CD14-positive monocyte (primary cell): ENCODE measurements around the gene MBD5. TPM values are rescaled to one million over a fixed set of nuclear protein-coding genes. Genes with fewer than 3 reads are reported as not detected.

Experiments used
- DNase-seq, 3 donors: peaks; one replicate each; pipeline ENCODE4 v3.0.0-alpha.2; 2011 to 2022
- H2AFZ ChIP-seq: 2 replicates; pipeline ENCODE4 v1.6.0; 2012; ENCODE audit warnings: mild to moderate bottlenecking, low read depth, low read length, inconsistent platforms; ENCODE audit not compliant: insufficient read depth, poor library complexity, severe bottlenecking
- H3K27ac ChIP-seq, 2 donors: 1 replicate in 1 of 2; 2 replicates in 1 of 2; pipeline ENCODE4 v1.5.1; 2012 to 2013; ENCODE audit warnings: low read length in 2 of 2, control low read depth in 1 of 2, inconsistent platforms in 1 of 2, low read depth in 1 of 2, mild to moderate bottlenecking in 1 of 2
- H3K27me3 ChIP-seq, 2 donors: one replicate each; pipeline versions ENCODE4 v1.6.0 to v1.6.1; 2011 to 2013; ENCODE audit warnings: low read length in 2 of 2; ENCODE audit not compliant: control insufficient read depth in 2 of 2, insufficient read depth in 2 of 2
- H3K36me3 ChIP-seq, 2 donors: replicated peaks in 1 of 2; 1 replicate in 1 of 2; 2 replicates in 1 of 2; pipeline versions ENCODE4 v1.5.1 to v1.6.1; 2012 to 2013; ENCODE audit warnings: low read length in 2 of 2, control low read depth in 1 of 2, inconsistent platforms in 1 of 2, mild to moderate bottlenecking in 1 of 2; ENCODE audit not compliant: insufficient read depth in 2 of 2, control insufficient read depth in 1 of 2
- H3K4me1 ChIP-seq, 2 donors: 1 replicate in 1 of 2; 2 replicates in 1 of 2; pipeline versions ENCODE4 v1.5.1 to v1.6.1; 2012 to 2013; ENCODE audit warnings: low read length in 2 of 2, control low read depth in 1 of 2, inconsistent platforms in 1 of 2, mild to moderate bottlenecking in 1 of 2, moderate library complexity in 1 of 2; ENCODE audit not compliant: insufficient read depth in 2 of 2, control insufficient read depth in 1 of 2
- H3K4me2 ChIP-seq: replicated peaks from 2 replicates; pipeline ENCODE3; 2012; ENCODE audit warnings: low read length, moderate library complexity, mild to moderate bottlenecking; ENCODE audit not compliant: poor library complexity, severe bottlenecking; ENCODE audit errors: extremely low read depth
- H3K4me3 ChIP-seq, 3 experiments: fragments of 200-600 bp in 1 of 3; sonication (generic) in 1 of 3; replicated peaks in 1 of 3; 1 replicate in 2 of 3; 2 replicates in 1 of 3; pipeline ENCODE4 v1.5.1; 2011 to 2013; ENCODE audit warnings: low read length in 3 of 3, mild to moderate bottlenecking in 3 of 3, control low read depth in 2 of 3, low read depth in 2 of 3, inconsistent platforms in 1 of 3, moderate library complexity in 1 of 3
- H3K79me2 ChIP-seq: 2 replicates; pipeline ENCODE4 v1.6.0; 2012; ENCODE audit warnings: mild to moderate bottlenecking, control low read depth, inconsistent platforms, low read length, moderate library complexity; ENCODE audit not compliant: insufficient read depth
- H3K9ac ChIP-seq: 2 replicates; pipeline ENCODE4 v1.6.0; 2017; ENCODE audit warnings: low read length, mild to moderate bottlenecking; ENCODE audit not compliant: insufficient read depth, poor library complexity, severe bottlenecking
- H3K9me3 ChIP-seq, 2 donors: replicated peaks in 1 of 2; 1 replicate in 1 of 2; 2 replicates in 1 of 2; pipeline versions ENCODE4 v1.5.1 to v1.6.1; 2012 to 2013; ENCODE audit warnings: low read length in 2 of 2, control low read depth in 1 of 2; ENCODE audit not compliant: control insufficient read depth in 1 of 2, insufficient read depth in 1 of 2
- H4K20me1 ChIP-seq: 2 replicates; pipeline ENCODE4 v1.6.0; 2012; ENCODE audit warnings: mild to moderate bottlenecking, low read length, control low read depth, moderate library complexity; ENCODE audit not compliant: insufficient read depth
- H3K27ac Mint-ChIP-seq, 7 donors: one replicate each; pipeline ENCODE4 v1.8.0; 2020; ENCODE audit warnings: mild to moderate bottlenecking in 7 of 7, mixed read lengths in 7 of 7, moderate library complexity in 6 of 7, inconsistent platforms in 2 of 7
- H3K27me3 Mint-ChIP-seq, 3 donors: one replicate each; pipeline ENCODE4 v1.8.0; 2021 to 2022; ENCODE audit warnings: low read depth in 3 of 3, mild to moderate bottlenecking in 3 of 3, mixed read lengths in 3 of 3, moderate library complexity in 3 of 3, inconsistent platforms in 1 of 3
- H3K36me3 Mint-ChIP-seq, 2 donors: one replicate each; pipeline ENCODE4 v1.8.0; 2020; ENCODE audit warnings: mixed read lengths in 2 of 2, inconsistent platforms in 1 of 2, mild to moderate bottlenecking in 1 of 2
- H3K4me1 Mint-ChIP-seq: one replicate; pipeline ENCODE4 v1.8.0; 2020; ENCODE audit warnings: mild to moderate bottlenecking, mixed read lengths
- H3K4me3 Mint-ChIP-seq, 2 donors: one replicate each; pipeline ENCODE4 v1.8.0; 2020; ENCODE audit warnings: mild to moderate bottlenecking in 2 of 2, mixed read lengths in 2 of 2, moderate library complexity in 1 of 2
- H3K9me3 Mint-ChIP-seq, 7 donors: one replicate each; pipeline ENCODE4 v1.8.0; 2020 to 2022; ENCODE audit warnings: mixed read lengths in 7 of 7, mild to moderate bottlenecking in 6 of 7, moderate library complexity in 6 of 7, inconsistent platforms in 2 of 7
- WGBS: methylation state at CpG from one replicate; pipeline ENCODE4 v1.1.5; 2013; ENCODE audit warnings: missing lambda C conversion rate; ENCODE audit not compliant: insufficient coverage; 5-methylcytosine and 5-hydroxymethylcytosine counted together
- intact Hi-C, 2 donors: fragments of 100-400 bp; cut with micrococcal nuclease; formaldehyde crosslinking; loops; one replicate each; pipeline versions ENCODE4 v1.15.0 to v1.15.1; 2023
- polyA plus RNA-seq, 3 donors: library from polyadenylated mRNA; depleted of rRNA in 1 of 3; unstranded in 2 of 3; stranded (reverse) in 1 of 3; fragments of 300-500 nt in 2 of 3; fragments of >200 nt in 1 of 3; fragmentation: Illumina TruSeq in 2 of 3; gene quantifications; 1 replicate in 2 of 3; 2 replicates in 1 of 3; pipeline ENCODE4 v1.2.3, GENCODE V29; 2012 to 2021
- TF ChIP-seq, protein P1 (sequence below): fragments of 200-600 bp; IDR thresholded peaks from one replicate; pipeline ENCODE4 v1.8.0; 2022; ENCODE audit warnings: antibody characterized with exemption, mild to moderate bottlenecking

The MBD5 gene
- polyA plus RNA-seq, 3 donors = 2.3 to 5.7 (median 3.5) TPM

DNA sequence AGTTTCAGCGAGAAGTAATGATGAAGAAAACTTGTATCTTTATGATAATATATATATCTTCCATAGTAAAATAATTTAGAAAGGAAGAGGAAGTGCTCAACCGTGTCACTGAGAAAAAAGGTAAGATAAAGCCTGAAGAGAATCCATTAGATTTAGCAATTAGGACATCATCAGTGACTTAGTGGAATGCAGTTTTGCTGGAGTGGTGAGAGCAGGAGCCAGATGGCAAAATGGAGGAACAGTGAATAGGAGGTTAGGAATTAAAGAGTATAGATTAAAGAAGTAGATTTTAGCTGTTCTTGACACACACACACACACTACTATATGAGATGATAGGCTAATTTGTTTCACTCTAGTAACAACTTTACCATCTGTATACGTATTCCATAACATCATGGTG is 466.5 kb downstream of the MBD5 start:
- TF ChIP-seq, protein P1, sequence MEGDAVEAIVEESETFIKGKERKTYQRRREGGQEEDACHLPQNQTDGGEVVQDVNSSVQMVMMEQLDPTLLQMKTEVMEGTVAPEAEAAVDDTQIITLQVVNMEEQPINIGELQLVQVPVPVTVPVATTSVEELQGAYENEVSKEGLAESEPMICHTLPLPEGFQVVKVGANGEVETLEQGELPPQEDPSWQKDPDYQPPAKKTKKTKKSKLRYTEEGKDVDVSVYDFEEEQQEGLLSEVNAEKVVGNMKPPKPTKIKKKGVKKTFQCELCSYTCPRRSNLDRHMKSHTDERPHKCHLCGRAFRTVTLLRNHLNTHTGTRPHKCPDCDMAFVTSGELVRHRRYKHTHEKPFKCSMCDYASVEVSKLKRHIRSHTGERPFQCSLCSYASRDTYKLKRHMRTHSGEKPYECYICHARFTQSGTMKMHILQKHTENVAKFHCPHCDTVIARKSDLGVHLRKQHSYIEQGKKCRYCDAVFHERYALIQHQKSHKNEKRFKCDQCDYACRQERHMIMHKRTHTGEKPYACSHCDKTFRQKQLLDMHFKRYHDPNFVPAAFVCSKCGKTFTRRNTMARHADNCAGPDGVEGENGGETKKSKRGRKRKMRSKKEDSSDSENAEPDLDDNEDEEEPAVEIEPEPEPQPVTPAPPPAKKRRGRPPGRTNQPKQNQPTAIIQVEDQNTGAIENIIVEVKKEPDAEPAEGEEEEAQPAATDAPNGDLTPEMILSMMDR = no peak
- H2AFZ ChIP-seq = no peak overlapping the region
- H3K4me1 Mint-ChIP-seq = no peaks in the 10 kb centered on the region
- no peak overlapping the region for H3K27ac ChIP-seq
- no peak overlapping the region for H3K4me2 ChIP-seq
- peaks cover 0 to 1% (median 0%) of the 10 kb centered on the region in 7 donors for H3K9me3 Mint-ChIP-seq
- H3K79me2 ChIP-seq = no peaks in the 10 kb centered on the region
- no peaks in the 10 kb centered on the region for H3K27me3 Mint-ChIP-seq
- H3K9ac ChIP-seq = no peak overlapping the region
- intact Hi-C loops = no loop called here
- no peaks in the 10 kb centered on the region for H3K27me3 ChIP-seq
- no peaks in the 10 kb centered on the region for H4K20me1 ChIP-seq
- peaks cover 2 to 3% of the 10 kb centered on the region in 2 donors for H3K36me3 Mint-ChIP-seq
- no peak overlapping the region for H3K4me3 ChIP-seq
- no peaks in the 10 kb centered on the region for H3K36me3 ChIP-seq
- H3K4me3 Mint-ChIP-seq = no peak overlapping the region
- H3K27ac Mint-ChIP-seq = no peak overlapping the region
- H3K4me1 ChIP-seq = no peaks in the 10 kb centered on the region
- H3K9me3 ChIP-seq = no peaks in the 10 kb centered on the region
- no CpG with 5 or more reads among the region's 3 CpGs for WGBS
- DNase-seq = no peak

DNA sequence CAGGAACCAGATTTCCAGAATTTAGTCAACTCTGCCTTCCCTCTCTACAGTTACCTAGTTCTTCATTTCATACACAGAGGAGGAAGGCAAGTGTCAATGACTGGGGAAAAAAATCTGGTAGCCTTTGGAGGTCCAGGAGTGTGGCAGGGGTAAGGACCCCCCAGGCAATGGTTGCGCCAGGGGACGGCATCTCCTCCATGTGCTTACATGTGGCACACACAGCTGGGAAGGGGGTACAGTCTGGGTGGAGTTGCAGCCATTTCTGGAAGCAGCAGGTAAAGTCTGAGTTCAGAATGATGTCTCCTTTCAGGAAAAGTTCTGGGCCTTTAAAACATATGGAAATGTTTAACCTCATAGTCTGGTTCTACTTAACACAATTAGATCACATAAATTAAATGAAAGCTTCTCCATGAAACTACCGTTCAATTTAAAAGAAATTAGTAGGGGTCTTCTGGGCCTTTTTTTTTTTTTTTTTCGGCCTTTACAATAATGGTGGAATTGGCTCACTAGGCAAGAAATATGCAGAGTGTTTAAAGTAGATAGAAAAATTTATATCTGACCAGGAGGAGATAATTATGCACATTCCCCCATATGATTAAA is 470.0 kb downstream of the MBD5 start:
- Mint-ChIP-seq H3K27me3 (no peaks in the 10 kb centered on the region), H3K4me3 (no peak overlapping the region), H3K9me3 (peaks cover 0 to 1% (median 0%) of the 10 kb centered on the region in 7 donors), H3K36me3 (peaks cover 2 to 3% of the 10 kb centered on the region in 2 donors), H3K4me1 (peaks cover 7% of the 10 kb centered on the region), H3K27ac (no peak overlapping the region)
- Histone ChIP-seq H3K4me3 (no peak overlapping the region), H3K27me3 (no peaks in the 10 kb centered on the region), H4K20me1 (no peaks in the 10 kb centered on the region), H2AFZ (no peak overlapping the region), H3K79me2 (no peaks in the 10 kb centered on the region), H3K4me1 (peaks cover 0 to 5% of the 10 kb centered on the region in 2 donors), H3K9me3 (no peaks in the 10 kb centered on the region), H3K9ac (no peak overlapping the region), H3K4me2 (no peak overlapping the region), H3K36me3 (no peaks in the 10 kb centered on the region), H3K27ac (no peak overlapping the region)
- DNase-seq = no peak
- WGBS = 100% methylated on average over 2 of the region's 4 CpGs
- TF ChIP-seq, protein P1 = no peak
- intact Hi-C loops = no loop called here
